H1 (cell line): ENCODE measurements around the gene PTPRD. TPM values are rescaled to one million over a fixed set of nuclear protein-coding genes. Genes with fewer than 3 reads are reported as not detected.

Experiments used
- CTCF ChIA-PET: fragments of 300-600 bp; sonication (Branson Sonifier 250); formaldehyde crosslinking; loops from one replicate; lab custom pipeline; 2021; ENCODE audit not compliant: partially characterized antibody; lab: Charles Lee
- POLR2A ChIA-PET: fragments of 300-600 bp; sonication (Branson Sonifier 250); formaldehyde crosslinking; loops from one replicate; lab custom pipeline; 2021; ENCODE audit warnings: inconsistent platforms; ENCODE audit not compliant: partially characterized antibody; lab: Charles Lee
- DNase-seq, 2 experiments: peaks; one replicate each; pipeline versions ENCODE4 v3.0.0 to v3.0.0-alpha.2; 2010 to 2022; ENCODE audit warnings: low spot score in 2 of 2, low read depth in 1 of 2, mixed read lengths in 1 of 2
- FAIRE-seq: peaks from 2 replicates; lab custom pipeline; 2011; peaks lifted over from hg19 to GRCh38; lab: Jason Lieb, UNC
- H2AFZ ChIP-seq: 2 replicates; pipeline ENCODE4 v1.8.1; 2012; ENCODE audit warnings: low read length, inconsistent platforms
- H2AK5ac ChIP-seq: 2 replicates; pipeline ENCODE4 v1.6.1; 2013; ENCODE audit warnings: low read depth, low read length
- H2BK120ac ChIP-seq: replicated peaks from 2 replicates; pipeline ENCODE3; 2013; ENCODE audit warnings: low read depth, low read length, inconsistent platforms
- H2BK12ac ChIP-seq: 2 replicates; pipeline ENCODE4 v1.6.1; 2013; ENCODE audit warnings: low read depth, low read length
- H2BK15ac ChIP-seq: 2 replicates; pipeline ENCODE4 v1.6.1; 2013; ENCODE audit warnings: low read length
- H2BK20ac ChIP-seq: 2 replicates; pipeline ENCODE4 v1.6.1; 2013; ENCODE audit warnings: low read length
- H2BK5ac ChIP-seq: 2 replicates; pipeline ENCODE4 v1.6.1; 2013; ENCODE audit warnings: low read depth, low read length
- H3K14ac ChIP-seq: 2 replicates; pipeline ENCODE4 v1.6.1; 2013; ENCODE audit warnings: inconsistent platforms; ENCODE audit not compliant: insufficient read length
- H3K18ac ChIP-seq: 2 replicates; pipeline ENCODE4 v1.6.1; 2013; ENCODE audit warnings: low read length; ENCODE audit errors: extremely low read depth
- H3K23ac ChIP-seq: 2 replicates; pipeline ENCODE4 v1.6.1; 2013; ENCODE audit warnings: inconsistent platforms; ENCODE audit not compliant: insufficient read length
- H3K23me2 ChIP-seq: 2 replicates; pipeline ENCODE4 v1.6.1; 2013; ENCODE audit warnings: low read depth, low read length
- H3K27ac ChIP-seq: 2 replicates; pipeline ENCODE4 v1.6.1; 2011; ENCODE audit warnings: low read depth, low read length, inconsistent platforms
- H3K27me3 ChIP-seq, 4 experiments: replicated peaks in 1 of 4; 1 replicate in 1 of 4; 2 replicates in 3 of 4; pipeline versions ENCODE4 v1.6.1 to v1.8.1; 2011 to 2013; ENCODE audit warnings: low read length in 3 of 4, mild to moderate bottlenecking in 3 of 4, inconsistent platforms in 2 of 4, mixed read lengths in 2 of 4, moderate library complexity in 1 of 4; ENCODE audit not compliant: control insufficient read depth in 3 of 4, insufficient read depth in 3 of 4; ENCODE audit errors: extremely low read depth in 1 of 4
- H3K36me3 ChIP-seq, 4 experiments: 2 replicates each; pipeline versions ENCODE4 v1.6.1 to v1.8.1; 2011 to 2013; ENCODE audit warnings: mild to moderate bottlenecking in 4 of 4, low read length in 3 of 4, moderate library complexity in 2 of 4, control low read depth in 1 of 4, inconsistent platforms in 1 of 4; ENCODE audit not compliant: insufficient read depth in 4 of 4, control insufficient read depth in 2 of 4
- H3K4ac ChIP-seq: replicated peaks from 2 replicates; pipeline ENCODE3; 2013; ENCODE audit warnings: low read length, low read depth, mixed read lengths, inconsistent platforms; ENCODE audit not compliant: insufficient read length
- H3K4me1 ChIP-seq, 4 experiments: replicated peaks in 1 of 4; 1 replicate in 1 of 4; 2 replicates in 3 of 4; pipeline versions ENCODE4 v1.6.1 to v1.8.1; 2011 to 2013; ENCODE audit warnings: low read length in 3 of 4, inconsistent platforms in 2 of 4, mixed read lengths in 1 of 4; ENCODE audit not compliant: insufficient read depth in 4 of 4, control insufficient read depth in 3 of 4
- H3K4me2 ChIP-seq, 2 experiments: 2 replicates each; pipeline versions ENCODE4 v1.6.1 to v1.8.1; 2011 to 2013; ENCODE audit warnings: low read depth in 2 of 2, low read length in 2 of 2, control low read depth in 1 of 2, inconsistent platforms in 1 of 2, mild to moderate bottlenecking in 1 of 2; ENCODE audit not compliant: insufficient read depth in 1 of 2
- H3K4me3 ChIP-seq, 4 experiments: fragments of 200-600, 300-600 bp in 1 of 4; sonication (generic), shearing (Covaris generic), sonication (Bioruptor Twin) in 1 of 4; 2 replicates each; pipeline versions ENCODE4 v1.5.1 to v1.8.1; 2011 to 2016; ENCODE audit warnings: low read length in 4 of 4, low read depth in 3 of 4, control low read depth in 2 of 4, inconsistent platforms in 2 of 4, mild to moderate bottlenecking in 2 of 4, mixed read lengths in 1 of 4, moderate library complexity in 1 of 4; ENCODE audit not compliant: insufficient read depth in 2 of 4; ENCODE audit errors: extremely low read depth in 1 of 4
- H3K56ac ChIP-seq: replicated peaks from 2 replicates; pipeline ENCODE3; 2013; ENCODE audit warnings: low read depth, mild to moderate bottlenecking, mixed read lengths, low read length, inconsistent platforms; ENCODE audit not compliant: insufficient read length
- H3K79me1 ChIP-seq: 2 replicates; pipeline ENCODE4 v1.6.1; 2013; ENCODE audit warnings: low read depth, low read length, control low read depth
- H3K79me2 ChIP-seq, 2 experiments: 2 replicates each; pipeline versions ENCODE4 v1.6.1 to v1.8.1; 2012 to 2013; ENCODE audit warnings: low read length in 2 of 2, mild to moderate bottlenecking in 2 of 2, inconsistent platforms in 1 of 2; ENCODE audit not compliant: insufficient read depth in 2 of 2, control insufficient read depth in 1 of 2
- H3K9ac ChIP-seq, 4 experiments: replicated peaks in 1 of 4; 1 replicate in 1 of 4; 2 replicates in 3 of 4; pipeline versions ENCODE4 v1.6.1 to v1.8.1; 2011 to 2013; ENCODE audit warnings: low read depth in 3 of 4, low read length in 3 of 4, control low read depth in 2 of 4, mild to moderate bottlenecking in 2 of 4, moderate library complexity in 2 of 4, inconsistent platforms in 1 of 4; ENCODE audit errors: extremely low read depth in 1 of 4
- H3K9me3 ChIP-seq, 2 experiments: 2 replicates each; pipeline versions ENCODE4 v1.6.1 to v1.8.1; 2012 to 2013; ENCODE audit warnings: mild to moderate bottlenecking in 2 of 2, moderate library complexity in 2 of 2, control low read depth in 1 of 2, inconsistent platforms in 1 of 2, low read depth in 1 of 2, low read length in 1 of 2, mixed read lengths in 1 of 2; ENCODE audit not compliant: insufficient read depth in 2 of 2
- H4K20me1 ChIP-seq, 2 experiments: replicated peaks in 1 of 2; 2 replicates each; pipeline versions ENCODE3 to v1.8.1; 2011 to 2013; ENCODE audit warnings: inconsistent platforms in 2 of 2, low read length in 2 of 2, mild to moderate bottlenecking in 1 of 2; ENCODE audit not compliant: insufficient read depth in 2 of 2, control insufficient read depth in 1 of 2
- H4K5ac ChIP-seq: 2 replicates; pipeline ENCODE4 v1.6.1; 2013; ENCODE audit warnings: low read length, low read depth, mixed read lengths, inconsistent platforms; ENCODE audit not compliant: insufficient read length
- H4K8ac ChIP-seq: 2 replicates; pipeline ENCODE4 v1.8.0; 2013; ENCODE audit warnings: mild to moderate bottlenecking, moderate library complexity, low read length, inconsistent platforms; ENCODE audit not compliant: insufficient read depth; ENCODE audit errors: extremely low read depth
- H4K91ac ChIP-seq: replicated peaks from 2 replicates; pipeline ENCODE3; 2013; ENCODE audit warnings: low read length, mixed read lengths, inconsistent platforms; ENCODE audit not compliant: insufficient read length
- ATF3 ChIP-seq: IDR thresholded peaks from 2 replicates; pipeline ENCODE4 v1.6.1; 2011; ENCODE audit warnings: low read depth, mild to moderate bottlenecking, low read length; ENCODE audit not compliant: insufficient read depth
- E2F6 ChIP-seq: IDR thresholded peaks from 2 replicates; pipeline ENCODE4 v1.6.1; 2012; ENCODE audit warnings: inconsistent platforms
- GABPA ChIP-seq: IDR thresholded peaks from 2 replicates; pipeline ENCODE4 v1.6.1; 2011; ENCODE audit warnings: mild to moderate bottlenecking, low read length, moderate library complexity, borderline replicate concordance; ENCODE audit not compliant: insufficient read depth
- HDAC6 ChIP-seq: IDR thresholded peaks from one replicate; pipeline ENCODE4 v1.7.1; 2012; ENCODE audit warnings: low read depth, mild to moderate bottlenecking, inconsistent platforms, low read length, moderate library complexity
- JUN ChIP-seq: IDR thresholded peaks from 2 replicates; pipeline ENCODE4 v1.6.1; 2011; ENCODE audit warnings: low read depth, mild to moderate bottlenecking, improper control_type of control experiment, low read length
- KDM4A ChIP-seq: IDR thresholded peaks from one replicate; pipeline ENCODE4 v1.7.1; 2012; ENCODE audit warnings: low read depth, mild to moderate bottlenecking, moderate library complexity, low read length, inconsistent platforms; ENCODE audit not compliant: severe bottlenecking
- MAFK ChIP-seq: IDR thresholded peaks from 2 replicates; pipeline ENCODE4 v1.6.1; 2012; ENCODE audit warnings: low read depth, mild to moderate bottlenecking, improper control_type of control experiment, low read length
- YY1 ChIP-seq: IDR thresholded peaks from 2 replicates; pipeline ENCODE4 v1.6.1; 2011; ENCODE audit warnings: low read depth, mild to moderate bottlenecking, low read length
- WGBS, 2 experiments: shearing (Covaris generic) in 1 of 2; methylation state at CpG; one replicate each; pipeline versions ENCODE4 v1.1.6 to v1.1.7; 2013 to 2015; ENCODE audit warnings: low lambda C conversion rate in 2 of 2, mixed read lengths in 2 of 2, inconsistent platforms in 1 of 2, low coverage in 1 of 2, missing lambda C conversion rate in 1 of 2; ENCODE audit not compliant: insufficient replicate concordance in 2 of 2, insufficient coverage in 1 of 2, insufficient read length in 1 of 2; ENCODE audit errors: extremely low coverage in 1 of 2, missing lambda C conversion rate in 1 of 2; 5-methylcytosine and 5-hydroxymethylcytosine counted together
- polyA plus RNA-seq, 7 experiments: library from polyadenylated mRNA; depleted of rRNA in 3 of 7; stranded (reverse) in 5 of 7; unstranded in 2 of 7; fragments of >200 nt in 5 of 7; fragments of 200-250 nt in 2 of 7; gene quantifications; 1 replicate in 5 of 7; 2 replicates in 1 of 7; 4 replicates in 1 of 7; pipeline versions ENCODE4 v1.2.1 to v1.2.3, GENCODE V29; 2011 to 2013; ENCODE audit warnings: missing spikeins in 2 of 7, mixed read lengths in 2 of 7
- total RNA-seq: library from RNA; stranded (reverse); fragmentation: NEBNext Ultra II Directional; extraction: Animal tissue kit (Norgen Biotek cat#: 25700); gene quantifications from 2 replicates; pipeline ENCODE4 v1.2.1, GENCODE V29; 2021

PTPRD gene
- total and polyA plus RNA-seq, 2 of the 8 experiments (the other 6 are each of a cell fraction or from before 2014, with no cell fraction given): 17.2 to 77.0 TPM

- Histone ChIP-seq H4K91ac (no peak overlapping the region), H3K79me1 (no peaks in the 10 kb centered on the region), H2AK5ac (no peak overlapping the region), H3K4me2 (no peak overlapping the region), H2AFZ (no peak overlapping the region), H3K9me3 (peaks cover 8% of the 10 kb centered on the region in 2 experiments; a peak in 1 of 4 replicates), H2BK5ac (no peak overlapping the region), H3K56ac (no peak overlapping the region), H3K4ac (no peak overlapping the region), H4K20me1 (no peaks in the 10 kb centered on the region), H3K36me3 (no peaks in the 10 kb centered on the region), H3K18ac (no peak overlapping the region), H2BK15ac (no peak overlapping the region), H3K27ac (no peak overlapping the region), H3K23me2 (no peaks in the 10 kb centered on the region), H3K27me3 (no peaks in the 10 kb centered on the region), H3K4me3 (no peak overlapping the region), H3K79me2 (no peaks in the 10 kb centered on the region), H4K5ac (no peak overlapping the region), H2BK12ac (no peak overlapping the region), H4K8ac (no peak overlapping the region), H2BK20ac (no peak overlapping the region), H3K14ac (no peak overlapping the region), H3K23ac (no peak overlapping the region), H3K9ac (no peak overlapping the region), H3K4me1 (peaks cover 0 to 7% (median 6%) of the 10 kb centered on the region in 4 experiments; a peak in 4 of 7 replicates), H2BK120ac (no peak overlapping the region)
- no peak for DNase-seq
- POLR2A ChIA-PET: no interaction called here
- CTCF ChIA-PET: no interaction called here
- no peak for FAIRE-seq
- 100% methylated on average over 1 of the region's 1 CpG; no CpG with 5 or more reads in 1 of the 2 experiments for WGBS, 2 experiments
- TF ChIP-seq ATF3: no peak
- no peak for TF ChIP-seq E2F6
- TF ChIP-seq YY1: no peak
- TF ChIP-seq GABPA: no peak
- no peak for TF ChIP-seq KDM4A
- no peak for TF ChIP-seq MAFK
- no peak for TF ChIP-seq HDAC6
- no peak for TF ChIP-seq JUN
Measured at GRCh38 chr9:9992936-9993335, 619.9 kb downstream of the PTPRD start.
